HG02938 (cell line): ENCODE results near the gene MLPH.
A peak's percentile ranks its signal among the peaks of the same experiment; 100 is the strongest.

Experiments used
- ATAC-seq: cut with Tn5 transposase; IDR thresholded peaks from one replicate; pipeline ENCODE4 v1.9.1; 2021; ENCODE audit warnings: mild to moderate bottlenecking, moderate library complexity; ENCODE audit not compliant: unreplicated experiment

MLPH gene

GRCh38 chr2:237564526-237565131 is 77.6 kb downstream of the MLPH start:
- no peak for ATAC-seq

DNA sequence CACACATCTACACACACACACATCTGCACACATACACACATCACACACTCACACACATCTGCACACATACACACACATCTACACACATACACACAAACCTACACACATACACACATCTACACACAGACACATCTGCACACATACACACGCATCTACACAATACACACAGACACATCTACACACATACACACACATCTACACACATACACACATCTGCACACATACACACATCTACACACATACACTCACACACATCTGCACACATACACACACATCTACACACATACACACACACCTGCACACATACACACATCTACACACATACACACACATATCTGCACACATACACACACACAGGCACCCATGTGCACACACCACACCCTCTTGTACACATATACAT is 78.9 kb downstream of the MLPH start:
- ATAC-seq = no peak

- no peak for ATAC-seq
Measured at GRCh38 chr2:237566401-237567235, 79.6 kb downstream of the MLPH start, which contains the start of gene PRLH. TSS of gene PRLH (plus strand) at chr2:237566574. CDS start at chr2:237566574, 0 bp downstream.

DNA sequence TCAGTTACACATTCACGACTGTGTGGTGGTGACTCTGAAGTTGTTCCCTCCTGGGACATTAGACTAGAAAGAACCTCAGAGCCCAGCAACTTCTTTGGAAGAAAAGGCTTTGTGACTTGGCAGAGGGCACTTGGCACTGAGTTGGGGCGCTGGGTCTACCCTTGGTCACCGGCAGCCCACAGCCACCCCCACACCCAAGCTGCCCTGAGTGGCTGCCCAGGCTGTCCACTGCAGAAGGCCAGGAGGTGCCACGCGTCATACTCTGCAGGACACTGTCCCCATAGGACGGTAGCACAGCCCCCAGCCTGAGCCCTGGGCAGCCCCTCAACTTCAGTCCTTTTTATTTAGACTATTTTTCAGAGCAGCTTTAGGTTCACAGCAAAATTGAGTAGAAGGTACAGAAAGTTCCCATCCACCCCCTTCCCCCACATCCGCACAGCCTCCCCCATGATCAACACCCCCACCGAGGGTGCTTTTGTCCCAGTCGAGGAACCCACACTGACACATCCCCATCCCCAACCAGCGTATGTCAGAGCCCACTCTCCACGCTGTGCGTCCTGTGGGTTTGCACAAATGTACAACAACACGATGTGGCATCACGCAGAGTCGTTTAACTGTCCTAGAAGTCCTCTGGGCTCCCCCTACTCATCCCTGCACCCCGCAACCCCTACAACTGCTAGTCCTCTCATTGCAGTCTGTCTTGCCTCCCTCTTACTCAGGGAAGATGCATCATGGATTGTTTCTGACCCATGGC is 80.4 kb downstream of the MLPH start:
- ATAC-seq = no peak

- no peak for ATAC-seq
Measured at GRCh38 chr2:237568121-237568660, 81.1 kb downstream of the MLPH start.

DNA sequence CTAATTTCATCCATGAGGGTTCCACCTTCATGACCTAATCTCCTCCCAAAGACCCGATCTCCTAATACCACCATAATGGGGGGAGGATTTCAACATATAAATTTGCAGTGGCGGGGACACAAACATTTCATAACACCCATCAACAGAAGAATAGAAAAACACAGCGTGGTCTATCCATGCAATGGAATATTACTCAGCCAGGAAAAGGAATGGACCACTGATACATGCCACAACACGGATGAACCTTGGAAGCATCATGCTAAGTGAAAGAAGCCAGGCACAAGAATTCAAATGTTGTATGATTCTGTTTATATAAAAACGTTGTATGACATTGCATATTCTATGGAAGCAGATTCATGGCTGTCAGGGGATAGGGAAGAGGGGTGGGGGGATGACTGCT is 82.0 kb downstream of the MLPH start:
- no peak for ATAC-seq

DNA sequence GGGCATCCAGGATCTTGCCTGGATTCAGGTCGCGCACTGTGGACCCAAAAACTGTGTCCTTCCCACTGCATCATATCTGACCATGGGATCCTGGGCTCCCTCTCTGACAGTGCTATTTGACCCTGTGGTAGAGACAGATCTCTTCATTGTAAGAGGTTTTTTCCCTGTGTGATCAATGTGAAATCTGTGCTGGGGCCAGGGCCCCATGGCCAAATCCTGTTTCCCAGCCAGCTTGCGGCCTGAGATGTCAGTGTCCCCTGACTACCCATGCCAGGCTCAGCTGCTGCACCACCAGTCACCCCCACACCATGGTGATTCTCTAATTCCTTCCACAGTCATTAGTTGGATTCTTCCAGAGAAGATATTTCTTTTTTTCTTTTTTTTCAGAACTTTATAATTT is 82.8 kb downstream of the MLPH start:
- ATAC-seq = no peak

DNA sequence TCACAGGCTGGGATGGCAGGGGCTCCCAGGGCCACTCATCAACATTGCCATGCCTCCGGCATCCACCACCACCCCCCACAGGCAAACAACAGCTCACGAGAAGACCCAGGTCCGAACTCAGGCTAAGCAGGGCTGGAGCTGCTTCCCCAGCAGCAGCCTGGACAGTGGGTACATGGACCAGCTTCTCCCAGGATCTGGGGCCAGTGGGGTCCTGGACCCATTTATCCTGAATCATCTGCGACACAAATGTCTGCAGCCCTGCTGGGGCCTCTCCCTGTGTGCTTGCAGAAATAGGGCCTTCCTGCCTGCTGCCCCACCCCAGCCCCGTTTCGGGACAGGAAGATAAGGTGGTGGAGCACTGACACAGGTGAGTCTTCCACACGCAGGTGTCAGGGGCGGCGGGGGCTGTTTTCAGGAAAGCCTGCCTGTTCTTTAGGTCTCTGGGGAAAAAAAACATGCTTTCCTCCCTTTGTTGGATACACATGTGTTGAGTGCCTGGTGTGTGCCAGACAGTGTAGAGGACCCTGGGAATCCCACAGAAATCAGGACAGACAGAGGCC is 83.8 kb downstream of the MLPH start:
- ATAC-seq = no peak

- ATAC-seq = no peak
Measured at GRCh38 chr2:237571551-237571950, 84.5 kb downstream of the MLPH start.

DNA sequence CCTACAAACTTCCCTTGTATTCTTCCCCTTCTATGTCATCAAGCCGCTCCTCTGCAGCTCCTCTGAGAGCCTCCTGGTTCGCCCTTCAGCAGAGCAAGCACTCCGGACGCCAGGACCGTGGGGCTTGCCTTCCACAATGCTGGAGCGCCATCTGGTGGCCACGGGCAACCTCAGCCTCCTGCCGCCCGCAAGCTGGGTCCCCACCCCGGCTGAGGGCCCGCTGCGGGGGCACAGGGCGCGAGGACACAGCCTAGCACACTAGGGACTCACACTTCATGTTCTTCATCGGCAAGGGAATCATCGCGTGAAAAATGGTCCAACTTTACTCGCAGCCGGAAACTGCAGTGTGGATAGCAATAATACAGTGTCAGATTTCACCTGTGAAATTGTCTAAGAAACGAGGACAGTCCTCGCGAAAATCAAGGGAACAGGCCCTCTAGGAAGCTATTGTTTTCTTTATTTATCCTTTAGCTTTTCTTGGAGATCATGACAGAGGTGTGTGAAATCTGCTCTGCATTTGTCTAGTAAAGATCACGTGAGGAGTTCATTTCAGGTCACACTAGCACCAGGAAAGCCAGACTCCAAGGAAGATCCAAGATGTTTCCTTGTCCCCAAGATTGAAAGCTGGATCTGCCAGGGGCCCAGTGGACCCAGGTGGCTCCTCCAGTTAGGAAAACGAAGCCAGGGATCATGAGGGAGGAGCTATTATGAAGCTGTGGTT is 85.1 kb downstream of the MLPH start:
- ATAC-seq = peak; percentile 68

DNA sequence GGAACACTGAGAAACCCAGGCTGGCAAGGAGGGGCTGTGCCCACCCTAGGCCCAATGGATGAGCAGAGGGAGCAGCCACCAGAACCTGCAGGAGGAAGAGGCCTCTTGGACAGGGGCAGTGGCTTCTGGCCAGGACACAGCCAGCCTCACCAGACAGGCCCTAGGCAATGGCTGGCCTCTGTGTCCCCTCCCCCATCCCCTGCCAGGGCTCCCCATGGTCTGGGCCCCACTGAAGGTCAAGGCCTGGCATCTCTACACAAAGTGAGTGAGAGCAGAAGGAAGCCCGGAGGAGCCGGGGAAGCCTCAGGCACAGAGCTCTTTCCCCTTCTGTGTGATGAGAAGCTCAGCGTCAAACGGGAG is 85.7 kb downstream of the MLPH start:
- ATAC-seq = no peak

DNA sequence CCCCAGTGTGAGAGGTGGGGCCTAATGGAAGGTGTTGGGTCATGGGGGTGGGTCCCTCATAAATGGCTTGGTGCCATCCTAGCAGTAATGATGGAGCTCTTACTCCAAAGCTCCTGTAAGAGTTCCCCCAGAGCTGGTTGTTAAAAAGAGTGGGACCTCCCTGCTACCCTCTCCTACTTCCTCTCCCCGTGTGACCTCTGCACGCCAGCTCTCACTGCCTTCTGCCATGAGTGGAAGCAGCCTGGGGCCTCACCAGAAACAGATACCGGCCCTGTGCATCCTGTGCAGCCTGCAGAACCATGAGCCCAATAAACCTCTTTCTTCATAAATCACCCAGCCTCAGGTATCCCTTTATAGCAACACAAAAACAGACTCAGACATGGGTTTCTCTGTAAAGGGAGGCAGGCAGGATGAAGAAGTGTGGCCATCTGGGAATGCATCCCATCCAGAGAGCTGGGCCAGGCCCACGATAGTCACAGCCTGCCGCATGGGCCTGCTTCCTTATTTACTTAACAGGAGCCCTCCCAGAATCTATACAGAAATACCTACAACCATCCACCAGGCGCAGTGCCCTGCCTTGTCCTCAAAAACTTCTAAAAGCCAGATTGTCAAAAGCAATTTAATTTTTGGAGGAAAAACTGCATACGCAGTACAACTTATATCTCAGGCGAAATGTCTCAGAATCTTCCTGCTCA is 86.8 kb downstream of the MLPH start:
- no peak for ATAC-seq

- ATAC-seq = no peak
Measured at GRCh38 chr2:237574467-237574866, 87.4 kb downstream of the MLPH start.

DNA sequence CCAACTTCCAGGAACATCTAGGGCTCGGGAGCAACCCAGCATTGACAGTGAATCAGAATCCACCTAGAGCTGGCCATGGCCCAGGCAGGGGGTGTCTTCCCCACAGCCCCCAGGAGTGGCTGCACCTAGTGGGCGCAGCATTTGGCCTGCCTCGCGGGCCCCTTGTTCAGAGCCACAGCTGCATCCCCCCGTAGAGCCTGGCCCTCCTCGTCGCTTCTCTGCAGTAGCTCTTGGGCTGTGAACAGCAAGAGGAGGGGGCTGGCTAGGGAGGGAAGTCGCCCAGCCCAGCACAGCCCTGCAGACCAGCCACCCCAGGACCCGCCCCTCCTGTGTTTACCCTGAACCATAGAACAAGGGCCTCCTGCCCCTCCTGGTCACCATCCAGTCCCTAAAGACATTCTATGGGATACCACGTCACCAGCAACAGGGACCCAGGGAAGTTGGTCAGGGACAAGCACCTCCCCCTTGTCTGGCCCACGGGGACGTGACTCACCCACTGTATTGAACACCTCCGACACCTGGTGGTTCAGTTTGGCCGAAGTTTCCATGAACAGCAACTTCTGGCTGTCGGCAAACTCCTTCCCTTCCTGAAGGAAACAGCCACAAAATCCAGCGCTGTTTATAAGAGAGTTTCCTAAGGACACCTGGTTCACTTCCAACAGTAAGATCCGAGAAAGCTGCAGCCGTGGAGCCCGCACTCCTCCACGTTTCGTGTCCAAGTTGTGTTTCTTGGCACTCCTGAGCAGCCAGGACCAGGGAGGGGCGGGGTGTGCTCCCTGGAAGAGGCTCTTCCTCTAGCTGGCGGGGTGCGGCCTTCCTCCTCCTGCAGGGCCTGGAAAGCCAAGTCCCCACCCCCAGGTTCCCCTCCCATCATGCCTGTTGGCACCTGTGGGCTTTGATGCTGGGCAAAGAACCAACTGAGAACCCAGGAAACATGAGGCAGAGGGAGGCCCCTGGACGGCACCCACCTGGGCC is 88.1 kb downstream of the MLPH start:
- ATAC-seq = no peak

GRCh38 chr2:237575869-237576862 is 89.1 kb downstream of the MLPH start:
- ATAC-seq = no peak

- ATAC-seq = no peak
Measured at GRCh38 chr2:237576974-237577373, 89.9 kb downstream of the MLPH start.

DNA sequence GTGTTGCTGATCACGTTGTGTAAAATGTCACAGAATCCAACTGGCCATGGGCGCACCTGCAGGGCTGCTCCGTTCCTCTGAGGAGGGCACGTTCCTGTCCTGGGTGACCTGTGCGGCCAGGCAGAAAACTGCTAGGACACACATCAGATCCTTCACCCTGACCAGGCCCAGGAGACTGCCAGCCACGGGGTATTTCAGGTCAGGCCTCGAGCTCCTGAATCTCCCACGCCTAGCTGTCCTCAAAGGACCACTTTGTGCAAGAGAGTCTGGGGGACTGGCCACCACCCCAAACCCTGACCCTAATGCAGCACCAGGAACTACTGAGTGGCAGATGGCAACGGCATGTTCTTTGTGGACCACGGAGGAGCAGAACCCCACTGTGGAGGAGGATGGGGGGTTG is 90.4 kb downstream of the MLPH start:
- ATAC-seq = no peak
